CD14-positive monocyte (primary cell): ENCODE measurements around the gene CDHR5. TPM values are rescaled to one million over a fixed set of nuclear protein-coding genes. Genes with fewer than 3 reads are reported as not detected.
A peak's percentile ranks its signal among the peaks of the same experiment; 100 is the strongest.

Experiments used
- DNase-seq, 3 donors: peaks; one replicate each; pipeline ENCODE4 v3.0.0-alpha.2; 2011 to 2022
- H2AFZ ChIP-seq: 2 replicates; pipeline ENCODE4 v1.6.0; 2012; ENCODE audit warnings: mild to moderate bottlenecking, low read depth, low read length, inconsistent platforms; ENCODE audit not compliant: insufficient read depth, poor library complexity, severe bottlenecking
- H3K27ac ChIP-seq, 2 donors: 1 replicate in 1 of 2; 2 replicates in 1 of 2; pipeline ENCODE4 v1.5.1; 2012 to 2013; ENCODE audit warnings: low read length in 2 of 2, control low read depth in 1 of 2, inconsistent platforms in 1 of 2, low read depth in 1 of 2, mild to moderate bottlenecking in 1 of 2
- H3K27me3 ChIP-seq, 2 donors: one replicate each; pipeline versions ENCODE4 v1.6.0 to v1.6.1; 2011 to 2013; ENCODE audit warnings: low read length in 2 of 2; ENCODE audit not compliant: control insufficient read depth in 2 of 2, insufficient read depth in 2 of 2
- H3K36me3 ChIP-seq, 2 donors: replicated peaks in 1 of 2; 1 replicate in 1 of 2; 2 replicates in 1 of 2; pipeline versions ENCODE4 v1.5.1 to v1.6.1; 2012 to 2013; ENCODE audit warnings: low read length in 2 of 2, control low read depth in 1 of 2, inconsistent platforms in 1 of 2, mild to moderate bottlenecking in 1 of 2; ENCODE audit not compliant: insufficient read depth in 2 of 2, control insufficient read depth in 1 of 2
- H3K4me1 ChIP-seq, 2 donors: 1 replicate in 1 of 2; 2 replicates in 1 of 2; pipeline versions ENCODE4 v1.5.1 to v1.6.1; 2012 to 2013; ENCODE audit warnings: low read length in 2 of 2, control low read depth in 1 of 2, inconsistent platforms in 1 of 2, mild to moderate bottlenecking in 1 of 2, moderate library complexity in 1 of 2; ENCODE audit not compliant: insufficient read depth in 2 of 2, control insufficient read depth in 1 of 2
- H3K4me2 ChIP-seq: replicated peaks from 2 replicates; pipeline ENCODE3; 2012; ENCODE audit warnings: low read length, moderate library complexity, mild to moderate bottlenecking; ENCODE audit not compliant: poor library complexity, severe bottlenecking; ENCODE audit errors: extremely low read depth
- H3K4me3 ChIP-seq, 3 experiments: fragments of 200-600 bp in 1 of 3; sonication (generic) in 1 of 3; replicated peaks in 1 of 3; 1 replicate in 2 of 3; 2 replicates in 1 of 3; pipeline ENCODE4 v1.5.1; 2011 to 2013; ENCODE audit warnings: low read length in 3 of 3, mild to moderate bottlenecking in 3 of 3, control low read depth in 2 of 3, low read depth in 2 of 3, inconsistent platforms in 1 of 3, moderate library complexity in 1 of 3
- H3K79me2 ChIP-seq: 2 replicates; pipeline ENCODE4 v1.6.0; 2012; ENCODE audit warnings: mild to moderate bottlenecking, control low read depth, inconsistent platforms, low read length, moderate library complexity; ENCODE audit not compliant: insufficient read depth
- H3K9ac ChIP-seq: 2 replicates; pipeline ENCODE4 v1.6.0; 2017; ENCODE audit warnings: low read length, mild to moderate bottlenecking; ENCODE audit not compliant: insufficient read depth, poor library complexity, severe bottlenecking
- H3K9me3 ChIP-seq, 2 donors: replicated peaks in 1 of 2; 1 replicate in 1 of 2; 2 replicates in 1 of 2; pipeline versions ENCODE4 v1.5.1 to v1.6.1; 2012 to 2013; ENCODE audit warnings: low read length in 2 of 2, control low read depth in 1 of 2; ENCODE audit not compliant: control insufficient read depth in 1 of 2, insufficient read depth in 1 of 2
- H4K20me1 ChIP-seq: 2 replicates; pipeline ENCODE4 v1.6.0; 2012; ENCODE audit warnings: mild to moderate bottlenecking, low read length, control low read depth, moderate library complexity; ENCODE audit not compliant: insufficient read depth
- H3K27ac Mint-ChIP-seq, 7 donors: one replicate each; pipeline ENCODE4 v1.8.0; 2020; ENCODE audit warnings: mild to moderate bottlenecking in 7 of 7, mixed read lengths in 7 of 7, moderate library complexity in 6 of 7, inconsistent platforms in 2 of 7
- H3K27me3 Mint-ChIP-seq, 3 donors: one replicate each; pipeline ENCODE4 v1.8.0; 2021 to 2022; ENCODE audit warnings: low read depth in 3 of 3, mild to moderate bottlenecking in 3 of 3, mixed read lengths in 3 of 3, moderate library complexity in 3 of 3, inconsistent platforms in 1 of 3
- H3K36me3 Mint-ChIP-seq, 2 donors: one replicate each; pipeline ENCODE4 v1.8.0; 2020; ENCODE audit warnings: mixed read lengths in 2 of 2, inconsistent platforms in 1 of 2, mild to moderate bottlenecking in 1 of 2
- H3K4me1 Mint-ChIP-seq: one replicate; pipeline ENCODE4 v1.8.0; 2020; ENCODE audit warnings: mild to moderate bottlenecking, mixed read lengths
- H3K4me3 Mint-ChIP-seq, 2 donors: one replicate each; pipeline ENCODE4 v1.8.0; 2020; ENCODE audit warnings: mild to moderate bottlenecking in 2 of 2, mixed read lengths in 2 of 2, moderate library complexity in 1 of 2
- H3K9me3 Mint-ChIP-seq, 7 donors: one replicate each; pipeline ENCODE4 v1.8.0; 2020 to 2022; ENCODE audit warnings: mixed read lengths in 7 of 7, mild to moderate bottlenecking in 6 of 7, moderate library complexity in 6 of 7, inconsistent platforms in 2 of 7
- WGBS: methylation state at CpG from one replicate; pipeline ENCODE4 v1.1.5; 2013; ENCODE audit warnings: missing lambda C conversion rate; ENCODE audit not compliant: insufficient coverage; 5-methylcytosine and 5-hydroxymethylcytosine counted together
- intact Hi-C, 2 donors: fragments of 100-400 bp; cut with micrococcal nuclease; formaldehyde crosslinking; loops; one replicate each; pipeline versions ENCODE4 v1.15.0 to v1.15.1; 2023
- polyA plus RNA-seq, 3 donors: library from polyadenylated mRNA; depleted of rRNA in 1 of 3; unstranded in 2 of 3; stranded (reverse) in 1 of 3; fragments of 300-500 nt in 2 of 3; fragments of >200 nt in 1 of 3; fragmentation: Illumina TruSeq in 2 of 3; gene quantifications; 1 replicate in 2 of 3; 2 replicates in 1 of 3; pipeline ENCODE4 v1.2.3, GENCODE V29; 2012 to 2021
- TF ChIP-seq, protein P1 (sequence below): fragments of 200-600 bp; IDR thresholded peaks from one replicate; pipeline ENCODE4 v1.8.0; 2022; ENCODE audit warnings: antibody characterized with exemption, mild to moderate bottlenecking

CDHR5 gene
- polyA plus RNA-seq, 3 donors: 0.18 to 0.43 (median 0.18) TPM

DNA sequence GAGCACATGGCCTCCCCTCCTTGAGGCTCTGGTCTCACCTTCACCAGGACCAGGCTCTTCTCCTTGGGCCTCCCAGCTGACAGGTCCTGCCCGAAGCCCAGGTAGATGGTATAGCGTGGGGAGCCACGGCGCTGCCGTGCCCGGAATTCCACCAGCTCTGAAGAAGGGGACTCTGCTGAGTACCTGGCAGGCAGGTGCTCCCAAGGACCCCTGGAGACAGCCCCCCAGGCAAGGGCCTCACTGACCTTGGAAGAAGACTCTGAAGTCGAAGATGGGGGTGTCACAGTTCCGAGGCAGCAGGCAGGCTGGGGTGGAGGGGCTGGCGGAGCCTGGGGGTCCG, 11.8 kb downstream of the CDHR5 start:
- peaks cover 25% of the 10 kb centered on the region for H3K79me2 ChIP-seq
- H3K4me3 ChIP-seq: no peak overlapping the region
- no peak for DNase-seq
- Mint-ChIP-seq H3K36me3 (peaks cover 38 to 57% of the 10 kb centered on the region in 2 donors), H3K4me3 (no peak overlapping the region), H3K4me1 (peaks cover 26% of the 10 kb centered on the region), H3K27me3 (peaks cover 0 to 1% (median 0%) of the 10 kb centered on the region in 3 donors), H3K27ac (peak overlapping the region in 6 of 7 donors; percentile 82 to 94 (median 88)), H3K9me3 (no peaks in the 10 kb centered on the region)
- peaks cover 55% of the 10 kb centered on the region for H4K20me1 ChIP-seq
- WGBS: 94% methylated on average over 8 of the region's 10 CpGs
- peaks cover 61 to 67% of the 10 kb centered on the region in 2 donors for H3K36me3 ChIP-seq
- H3K27me3 ChIP-seq: no peaks in the 10 kb centered on the region
- TF ChIP-seq, protein P1, sequence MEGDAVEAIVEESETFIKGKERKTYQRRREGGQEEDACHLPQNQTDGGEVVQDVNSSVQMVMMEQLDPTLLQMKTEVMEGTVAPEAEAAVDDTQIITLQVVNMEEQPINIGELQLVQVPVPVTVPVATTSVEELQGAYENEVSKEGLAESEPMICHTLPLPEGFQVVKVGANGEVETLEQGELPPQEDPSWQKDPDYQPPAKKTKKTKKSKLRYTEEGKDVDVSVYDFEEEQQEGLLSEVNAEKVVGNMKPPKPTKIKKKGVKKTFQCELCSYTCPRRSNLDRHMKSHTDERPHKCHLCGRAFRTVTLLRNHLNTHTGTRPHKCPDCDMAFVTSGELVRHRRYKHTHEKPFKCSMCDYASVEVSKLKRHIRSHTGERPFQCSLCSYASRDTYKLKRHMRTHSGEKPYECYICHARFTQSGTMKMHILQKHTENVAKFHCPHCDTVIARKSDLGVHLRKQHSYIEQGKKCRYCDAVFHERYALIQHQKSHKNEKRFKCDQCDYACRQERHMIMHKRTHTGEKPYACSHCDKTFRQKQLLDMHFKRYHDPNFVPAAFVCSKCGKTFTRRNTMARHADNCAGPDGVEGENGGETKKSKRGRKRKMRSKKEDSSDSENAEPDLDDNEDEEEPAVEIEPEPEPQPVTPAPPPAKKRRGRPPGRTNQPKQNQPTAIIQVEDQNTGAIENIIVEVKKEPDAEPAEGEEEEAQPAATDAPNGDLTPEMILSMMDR: no peak
- H2AFZ ChIP-seq: no peak overlapping the region
- peak overlapping the region; percentile 41 to 64 for H3K27ac ChIP-seq
- intact Hi-C loops: loop anchor here (5.0 kb wide), 1 partner anchor 36 kb away; the partner anchor contains the start of gene PHRF1 (in 2 of the 2)
- no peak overlapping the region for H3K9ac ChIP-seq
- H3K4me1 ChIP-seq: peaks cover 38 to 40% of the 10 kb centered on the region in 2 donors
- H3K9me3 ChIP-seq: no peaks in the 10 kb centered on the region
- H3K4me2 ChIP-seq: no peak overlapping the region

DNA sequence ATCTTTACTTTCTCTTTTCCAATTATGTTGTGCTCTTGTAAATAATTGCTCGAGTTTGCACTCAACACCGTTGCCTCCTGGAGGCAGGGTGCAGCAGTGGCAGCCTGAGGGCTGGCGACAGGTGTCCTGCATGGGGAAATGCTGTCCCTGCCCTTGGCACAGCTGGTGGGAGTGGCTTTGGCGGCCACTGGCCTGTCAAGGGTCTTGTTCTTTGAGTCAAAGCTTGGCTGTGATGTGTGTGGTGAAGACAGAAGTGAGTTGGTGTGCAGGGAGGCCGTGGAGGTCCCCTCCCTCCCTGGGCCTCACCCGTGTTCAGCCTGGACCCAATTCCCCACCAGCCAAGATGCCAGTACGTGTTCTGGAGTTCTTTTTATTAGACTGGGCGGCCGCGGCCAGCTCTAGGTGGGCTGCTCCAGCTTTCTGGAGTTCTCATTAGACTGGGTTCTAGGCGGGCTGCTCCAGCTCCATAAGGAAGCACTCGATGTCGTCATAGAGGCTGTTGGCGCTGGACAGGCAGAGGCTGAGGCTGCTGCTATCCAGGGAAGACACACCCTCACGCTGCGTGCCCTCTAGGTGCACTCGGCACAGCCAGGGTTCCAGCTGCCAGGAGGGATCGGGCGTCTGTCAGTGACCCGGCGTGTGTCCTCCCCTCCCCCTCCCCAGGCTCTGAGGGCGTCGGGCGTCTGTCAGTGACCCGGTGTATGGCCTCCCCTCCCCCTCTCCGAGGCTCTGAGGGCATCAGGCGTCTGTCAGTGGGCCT, 12.4 kb downstream of the CDHR5 start:
- Histone ChIP-seq H3K4me1 (peaks cover 38% of the 10 kb centered on the region in 2 donors), H3K9me3 (no peaks in the 10 kb centered on the region), H3K36me3 (peaks cover 66 to 73% of the 10 kb centered on the region in 2 donors), H3K79me2 (peaks cover 25% of the 10 kb centered on the region), H3K9ac (no peak overlapping the region), H2AFZ (no peak overlapping the region), H3K27ac (peak overlapping the region; percentile 41 to 64), H3K27me3 (no peaks in the 10 kb centered on the region), H3K4me2 (no peak overlapping the region), H4K20me1 (peaks cover 55% of the 10 kb centered on the region), H3K4me3 (no peak overlapping the region)
- Mint-ChIP-seq H3K4me1 (peaks cover 26% of the 10 kb centered on the region), H3K4me3 (no peak overlapping the region), H3K27me3 (peaks cover 0 to 1% (median 0%) of the 10 kb centered on the region in 3 donors), H3K27ac (peak overlapping the region; percentile 61 to 94 (median 86)), H3K36me3 (peaks cover 42 to 63% of the 10 kb centered on the region in 2 donors), H3K9me3 (no peaks in the 10 kb centered on the region)
- intact Hi-C loops: loop anchor here (5.0 kb wide), 1 partner anchor 35 kb away; the partner anchor contains the start of gene PHRF1 (in 2 of the 2)
- DNase-seq: no peak
- TF ChIP-seq, protein P1: peak; percentile 27
- 86% methylated on average over 15 of the region's 27 CpGs for WGBS
